GM23338 (cell line): ENCODE measurements around the gene TSPAN6.

Experiments used
- CREB1 ChIP-seq: fragments of 250-450 bp; sonication (Bioruptor Pico); IDR thresholded peaks from 2 replicates; pipeline ENCODE4 v1.5.0; 2020; ENCODE audit warnings: low read depth, mild to moderate bottlenecking, moderate library complexity
- CTCF ChIP-seq, 2 experiments: fragments of 200-600 bp in 1 of 2; sonication (generic) in 1 of 2; conservative IDR thresholded peaks; 2 replicates each; pipeline versions ENCODE4 v1.5.1 to v1.6.1; 2016 to 2017; ENCODE audit warnings: antibody characterized with exemption in 2 of 2, low read depth in 2 of 2, mild to moderate bottlenecking in 2 of 2, moderate library complexity in 1 of 2
- EZH2 ChIP-seq: fragments of 200-600 bp; sonication (generic); IDR thresholded peaks from one replicate; pipeline ENCODE4 v1.8.0; 2017; ENCODE audit warnings: antibody characterized with exemption, mild to moderate bottlenecking, low read depth; ENCODE audit not compliant: unreplicated experiment
- EZH2phosphoT487 ChIP-seq: fragments of 200-600 bp; sonication (generic); IDR thresholded peaks from one replicate; pipeline ENCODE4 v1.8.1; 2018; ENCODE audit warnings: antibody characterized with exemption; ENCODE audit not compliant: unreplicated experiment
- POLR2AphosphoS5 ChIP-seq: IDR thresholded peaks from 2 replicates; pipeline ENCODE4 v1.6.1; 2016; ENCODE audit warnings: antibody characterized with exemption, low read depth
- STAT1 ChIP-seq: IDR thresholded peaks from one replicate; pipeline ENCODE4 v1.6.1; 2016; ENCODE audit warnings: antibody characterized with exemption; ENCODE audit not compliant: unreplicated experiment
- TF ChIP-seq, protein P1 (sequence below): IDR thresholded peaks from 2 replicates; pipeline ENCODE4 v1.6.1; 2016; ENCODE audit warnings: antibody characterized with exemption

- no peak for TF ChIP-seq CTCF (conservative IDR thresholded peaks at IDR 0.05; ENCODE audit: low read depth in 2 of 2)
- TF ChIP-seq, protein P1, sequence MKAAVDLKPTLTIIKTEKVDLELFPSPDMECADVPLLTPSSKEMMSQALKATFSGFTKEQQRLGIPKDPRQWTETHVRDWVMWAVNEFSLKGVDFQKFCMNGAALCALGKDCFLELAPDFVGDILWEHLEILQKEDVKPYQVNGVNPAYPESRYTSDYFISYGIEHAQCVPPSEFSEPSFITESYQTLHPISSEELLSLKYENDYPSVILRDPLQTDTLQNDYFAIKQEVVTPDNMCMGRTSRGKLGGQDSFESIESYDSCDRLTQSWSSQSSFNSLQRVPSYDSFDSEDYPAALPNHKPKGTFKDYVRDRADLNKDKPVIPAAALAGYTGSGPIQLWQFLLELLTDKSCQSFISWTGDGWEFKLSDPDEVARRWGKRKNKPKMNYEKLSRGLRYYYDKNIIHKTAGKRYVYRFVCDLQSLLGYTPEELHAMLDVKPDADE, result no peak
- no peak for TF ChIP-seq EZH2
- TF ChIP-seq POLR2AphosphoS5, result no peak
- no peak for TF ChIP-seq STAT1
- TF ChIP-seq CREB1 (CRISPR knock-in tag), result no peak
- TF ChIP-seq EZH2phosphoT487, result no peak
Measured at GRCh38 chrX:100672966-100673365, 36.4 kb upstream of the TSPAN6 start.
